Thoracic aorta (tissue), 2 donors: ENCODE results near the gene GPD1L. TPM values are rescaled to one million over a fixed set of nuclear protein-coding genes. Genes with fewer than 3 reads are reported as not detected.

Experiments used
- ATAC-seq: fragments of 150-250 bp; one replicate; pipeline ENCODE4 v1.8.0; 2017; ENCODE audit warnings: low read depth; ENCODE audit not compliant: insufficient number of reproducible peaks, low FRiP score
- DNase-seq: peaks from one replicate; pipeline ENCODE4 v3.0.0-alpha.2; 2020; ENCODE audit warnings: low spot score
- H3K27ac ChIP-seq, 2 donors: fragments of 200-600 bp; sonication (generic); 1 replicate in 1 of 2; 2 replicates in 1 of 2; pipeline ENCODE4 v1.5.1; 2016; ENCODE audit warnings: mild to moderate bottlenecking in 2 of 2, moderate library complexity in 2 of 2
- H3K27me3 ChIP-seq: fragments of 200-600 bp; sonication (generic); replicated peaks from 2 replicates; pipeline ENCODE4 v1.6.0; 2016; ENCODE audit warnings: mild to moderate bottlenecking; ENCODE audit not compliant: insufficient read depth
- H3K36me3 ChIP-seq: fragments of 200-600 bp; sonication (generic); one replicate; pipeline ENCODE4 v1.5.1; 2016
- H3K4me1 ChIP-seq, 2 donors: fragments of 200-600 bp; sonication (generic); 1 replicate in 1 of 2; 2 replicates in 1 of 2; pipeline versions ENCODE4 v1.5.1 to v1.6.0; 2016; ENCODE audit warnings: low read depth in 2 of 2, mild to moderate bottlenecking in 1 of 2; ENCODE audit not compliant: control insufficient read depth in 1 of 2
- H3K4me3 ChIP-seq: fragments of 200-600 bp; sonication (generic); 2 replicates; pipeline ENCODE4 v1.5.1; 2016; ENCODE audit warnings: mild to moderate bottlenecking
- H3K9me3 ChIP-seq: fragments of 200-600 bp; sonication (generic); 2 replicates; pipeline ENCODE4 v1.5.1; 2016
- CTCF ChIP-seq: fragments of 200-600 bp; sonication (generic); IDR thresholded peaks from one replicate; pipeline ENCODE4 v1.5.1; 2019; ENCODE audit warnings: antibody characterized with exemption
- total RNA-seq, 2 donors: library from RNA; depleted of rRNA; stranded (reverse); fragments of >200 nt; gene quantifications; one replicate each; pipeline versions ENCODE4 v1.1.0 to v1.2.3, GENCODE V29; 2016

GPD1L gene
- total RNA-seq, 2 donors from 2014 or later, result 32.8 to 49.1 TPM

GRCh38 chr3:32084870-32085269, 21.6 kb upstream of the GPD1L start:
- H3K4me1 ChIP-seq, result peaks cover 19 to 20% of the 10 kb centered on the region in 2 donors
- DNase-seq, result no peak
- ATAC-seq, result no peak
- no peak for TF ChIP-seq CTCF
- no peak overlapping the region for H3K27ac ChIP-seq
- no peaks in the 10 kb centered on the region for H3K9me3 ChIP-seq
- no peaks in the 10 kb centered on the region for H3K27me3 ChIP-seq
- no peak overlapping the region for H3K4me3 ChIP-seq
- no peaks in the 10 kb centered on the region for H3K36me3 ChIP-seq

GRCh38 chr3:32086464-32086863, 20.0 kb upstream of the GPD1L start:
- Histone ChIP-seq H3K4me3 (no peak overlapping the region), H3K4me1 (peaks cover 19 to 20% of the 10 kb centered on the region in 2 donors), H3K27me3 (no peaks in the 10 kb centered on the region), H3K36me3 (no peaks in the 10 kb centered on the region), H3K9me3 (no peaks in the 10 kb centered on the region), H3K27ac (no peak overlapping the region)
- TF ChIP-seq CTCF, result no peak
- DNase-seq, result no peak
- ATAC-seq, result no peak

- H3K4me3 ChIP-seq, result no peak overlapping the region
- H3K9me3 ChIP-seq, result no peaks in the 10 kb centered on the region
- TF ChIP-seq CTCF, result no peak
- no peaks in the 10 kb centered on the region for H3K27me3 ChIP-seq
- H3K4me1 ChIP-seq, result no peaks in the 10 kb centered on the region
- DNase-seq (no peak), ATAC-seq (no peak)
- H3K36me3 ChIP-seq, result no peaks in the 10 kb centered on the region
- H3K27ac ChIP-seq, result no peak overlapping the region
These were observed 16.9 kb upstream of the GPD1L start for GRCh38 chr3:32089476-32089875.

GRCh38 chr3:32093204-32093603, 13.2 kb upstream of the GPD1L start:
- DNase-seq, result no peak
- Histone ChIP-seq H3K27ac (no peak overlapping the region), H3K4me1 (no peaks in the 10 kb centered on the region), H3K36me3 (no peaks in the 10 kb centered on the region), H3K27me3 (no peaks in the 10 kb centered on the region), H3K4me3 (no peak overlapping the region), H3K9me3 (no peaks in the 10 kb centered on the region)
- no peak for ATAC-seq
- no peak for TF ChIP-seq CTCF

- Histone ChIP-seq H3K36me3 (no peaks in the 10 kb centered on the region), H3K27ac (no peak overlapping the region), H3K4me3 (no peak overlapping the region), H3K27me3 (no peaks in the 10 kb centered on the region), H3K4me1 (no peaks in the 10 kb centered on the region), H3K9me3 (no peaks in the 10 kb centered on the region)
- TF ChIP-seq CTCF, result no peak
- no peak for ATAC-seq
- DNase-seq, result no peak
These were observed 11.0 kb upstream of the GPD1L start for GRCh38 chr3:32095431-32095830.
